Smooth muscle cell of the brain vasculature (primary cell): ENCODE data around the gene EEFSEC.

Experiments
- DNase-seq: peaks from one replicate; pipeline ENCODE4 v3.0.0-alpha.2; 2012; ENCODE audit warnings: low read depth, low spot score

EEFSEC gene

GRCh38 chr3:128334766-128335165 is 181.5 kb downstream of the EEFSEC start:
- DNase-seq, result no peak

DNA sequence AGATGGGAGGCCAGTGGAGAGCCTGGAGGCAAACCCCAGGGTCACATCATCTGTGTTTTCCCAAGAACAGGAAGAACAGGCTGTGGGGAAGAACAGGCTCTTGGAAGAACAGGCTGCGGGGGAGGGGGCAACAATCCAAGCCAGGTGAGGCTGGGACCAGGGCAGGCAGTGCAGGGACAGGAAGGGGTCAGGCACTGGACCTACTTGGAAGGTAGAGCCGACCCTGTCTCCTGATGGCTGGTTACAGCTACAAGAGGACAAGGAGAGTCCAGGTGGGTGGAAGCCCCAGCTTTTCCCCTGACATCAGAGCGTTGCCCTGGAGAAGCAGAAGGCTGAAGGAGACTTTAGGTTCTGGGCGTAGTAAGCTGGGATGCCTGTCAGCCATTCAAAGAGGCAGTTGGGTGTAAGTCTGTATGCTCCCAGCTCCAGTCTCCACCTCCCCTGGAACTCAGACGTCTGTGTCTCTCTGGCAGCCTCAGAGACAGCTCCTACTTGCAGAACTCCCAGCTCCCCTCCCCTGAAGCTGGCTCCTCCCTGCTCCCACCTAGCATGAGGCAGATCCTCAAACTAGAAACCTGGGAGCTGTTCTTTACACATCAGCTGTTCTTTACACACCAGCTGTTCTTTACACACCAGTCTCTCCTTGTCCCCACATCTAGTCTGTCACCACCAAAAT is 182.5 kb downstream of the EEFSEC start:
- DNase-seq, result no peak

DNA sequence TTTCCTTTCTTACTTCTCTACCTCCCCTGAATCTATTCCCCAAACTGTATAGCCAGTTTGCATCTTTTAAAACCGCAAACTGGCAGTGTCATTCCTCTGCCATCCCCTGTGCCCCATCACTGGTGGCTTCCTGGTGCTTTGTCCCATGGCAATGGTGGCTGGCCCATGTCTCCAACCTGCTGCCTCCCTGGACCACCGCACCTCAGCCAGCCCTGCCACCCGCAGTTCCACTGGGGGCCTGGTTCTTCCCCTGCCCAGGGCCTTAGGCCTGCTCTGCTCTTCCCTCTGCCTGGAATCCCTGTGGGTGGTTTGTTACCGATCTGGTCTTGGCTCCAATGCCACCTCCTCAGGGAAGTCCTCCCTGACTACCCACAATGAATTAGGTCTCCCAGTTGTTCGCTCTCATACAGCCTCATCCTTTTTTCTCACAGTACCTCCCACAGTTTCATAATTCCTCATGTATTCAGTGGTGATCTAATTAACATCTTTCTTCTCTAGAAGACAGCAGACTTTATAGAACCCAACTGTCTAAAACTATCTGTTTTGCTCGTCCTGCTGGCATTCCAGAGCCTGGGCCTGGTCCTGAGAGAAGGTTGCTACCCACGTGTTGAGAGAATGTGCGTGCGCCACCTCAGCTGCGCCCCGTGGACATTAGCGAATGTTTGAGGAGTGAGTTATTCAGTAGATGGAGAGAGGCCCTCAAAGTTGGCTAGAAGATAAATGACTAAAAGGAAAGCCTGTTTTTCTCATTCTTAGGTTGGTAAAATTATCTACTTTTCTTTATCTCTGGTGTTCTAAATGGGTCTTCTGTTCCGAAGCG is 183.3 kb downstream of the EEFSEC start:
- no peak for DNase-seq

GRCh38 chr3:128337305-128337704 is 184.0 kb downstream of the EEFSEC start:
- no peak for DNase-seq

DNA sequence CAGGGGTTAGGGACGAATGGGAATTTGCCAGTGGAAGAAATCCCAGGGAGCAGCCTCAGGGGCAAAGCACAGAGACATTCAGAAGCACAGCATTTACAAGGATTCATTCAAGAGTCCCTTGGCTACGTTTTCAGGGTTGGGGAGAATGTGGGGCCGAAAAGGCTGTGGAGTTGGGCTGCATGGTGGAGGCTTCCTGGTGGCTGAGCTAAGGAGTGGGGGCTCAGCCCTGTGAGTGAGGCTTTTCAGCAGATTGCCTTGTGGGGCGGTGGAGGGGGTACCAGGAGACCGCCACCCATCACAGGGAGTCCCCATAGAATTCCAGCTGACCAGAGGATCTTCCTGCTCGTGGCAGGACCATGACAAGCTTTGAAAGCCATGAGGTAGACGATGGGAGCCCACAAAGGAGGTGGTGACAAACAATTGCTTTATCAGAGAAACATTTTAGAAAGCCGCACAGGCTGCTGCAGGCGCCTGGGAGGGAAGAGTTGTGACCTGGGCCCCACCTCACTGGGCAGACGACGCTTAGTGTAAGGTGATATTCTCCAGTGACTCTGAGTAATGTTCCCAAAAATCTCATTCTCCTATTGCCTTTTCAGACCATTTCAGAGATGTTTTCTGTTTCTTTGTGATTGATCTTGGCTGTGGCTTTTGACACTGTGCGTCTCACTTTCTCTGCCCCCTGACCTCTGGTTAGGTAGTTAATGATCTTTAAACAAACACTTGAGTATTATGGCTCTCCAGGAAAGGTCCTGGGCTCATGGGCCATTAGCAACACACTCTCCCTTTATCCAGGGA is 185.5 kb downstream of the EEFSEC start:
- no peak for DNase-seq

- DNase-seq, result no peak
These were observed 186.3 kb downstream of the EEFSEC start for GRCh38 chr3:128339491-128340012.

DNA sequence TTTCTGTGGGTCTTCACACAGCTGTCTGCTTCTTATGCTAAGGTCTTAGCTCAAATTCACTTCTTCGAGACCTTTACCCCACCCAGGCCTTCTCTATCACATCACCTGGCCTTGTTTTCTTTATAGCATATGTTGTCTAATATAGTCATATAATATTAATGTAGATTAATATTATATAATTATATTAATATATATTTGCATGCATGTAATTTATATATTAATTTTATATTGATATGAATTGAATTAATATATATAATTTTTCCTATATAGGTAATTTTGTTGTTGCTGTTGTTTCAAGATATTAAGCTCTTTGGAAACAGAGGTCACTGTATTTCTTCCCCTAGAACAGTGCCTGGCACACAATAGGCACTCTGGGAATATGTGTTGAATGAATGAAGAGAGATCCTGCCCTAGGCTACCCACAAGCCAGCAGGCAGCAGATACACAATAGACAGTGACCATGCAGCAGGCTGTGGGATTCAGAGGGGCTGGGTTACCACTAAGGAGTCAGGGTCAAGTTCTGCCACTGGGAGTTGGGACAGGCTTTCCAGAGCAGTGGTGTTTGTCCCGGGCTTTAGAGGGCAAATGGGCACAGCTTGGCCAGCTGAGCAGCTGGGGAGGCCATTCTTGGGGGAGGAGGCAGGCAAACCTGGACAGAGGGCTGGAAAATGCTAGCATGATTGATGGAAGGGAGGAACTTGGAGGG is 187.1 kb downstream of the EEFSEC start:
- no peak for DNase-seq

- no peak for DNase-seq
These were observed 187.7 kb downstream of the EEFSEC start for GRCh38 chr3:128340904-128341555.

GRCh38 chr3:128341659-128342395 is 188.5 kb downstream of the EEFSEC start:
- no peak for DNase-seq

GRCh38 chr3:128342701-128343180 is 189.5 kb downstream of the EEFSEC start:
- DNase-seq, result no peak

GRCh38 chr3:128343287-128344051 is 190.2 kb downstream of the EEFSEC start:
- no peak for DNase-seq

DNA sequence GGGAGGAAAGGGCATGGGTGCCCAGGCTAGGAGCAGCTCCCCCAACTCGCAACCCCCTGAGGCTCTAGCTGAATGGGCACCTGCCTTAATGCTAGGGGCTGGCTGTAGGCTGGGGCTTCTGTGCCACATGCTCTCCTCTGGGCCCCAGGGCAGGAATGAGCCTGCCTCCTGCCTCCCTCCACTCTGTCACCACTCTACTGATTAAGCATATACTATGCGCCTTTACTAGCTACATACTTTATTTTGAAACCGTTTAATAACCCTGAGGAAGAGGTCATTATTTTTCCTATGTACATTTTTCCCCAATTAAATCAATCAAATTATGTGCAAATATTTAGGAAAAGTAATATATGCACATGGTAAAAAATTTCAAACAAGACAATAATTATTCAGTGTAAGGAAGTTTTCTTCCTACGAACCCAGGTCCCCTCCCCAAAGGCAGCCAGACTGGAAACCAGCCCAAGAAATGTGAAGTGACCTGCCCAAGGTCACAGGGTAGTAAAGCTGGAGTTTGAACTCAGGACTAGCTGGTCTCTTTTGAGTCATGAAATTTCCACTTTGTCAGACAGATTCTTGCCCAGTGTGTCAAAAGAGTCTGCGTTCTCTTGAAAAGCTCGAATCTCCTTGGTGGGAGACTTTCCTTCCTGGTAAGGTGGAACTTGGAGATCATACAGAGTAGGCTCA is 190.9 kb downstream of the EEFSEC start:
- DNase-seq, result no peak

DNA sequence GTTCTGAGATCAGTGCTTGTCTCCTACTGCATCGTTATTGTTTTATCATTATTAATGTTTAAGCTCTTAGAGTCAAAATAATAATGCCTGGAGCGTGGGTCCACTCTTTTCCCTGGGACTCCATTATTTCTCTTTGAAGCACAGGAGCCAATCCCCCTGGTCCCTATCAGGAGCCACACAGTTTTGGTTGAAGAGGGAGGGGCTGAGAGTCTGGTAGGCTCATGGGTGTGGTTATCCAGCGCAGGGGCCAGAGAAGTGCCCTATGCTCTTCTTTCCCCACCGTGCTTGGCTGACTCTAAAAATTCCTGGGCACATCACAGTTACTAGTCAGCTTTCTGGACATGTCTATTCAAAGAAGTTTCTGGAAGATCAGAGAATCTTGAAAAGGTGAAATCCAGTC is 191.9 kb downstream of the EEFSEC start:
- DNase-seq, result no peak

DNA sequence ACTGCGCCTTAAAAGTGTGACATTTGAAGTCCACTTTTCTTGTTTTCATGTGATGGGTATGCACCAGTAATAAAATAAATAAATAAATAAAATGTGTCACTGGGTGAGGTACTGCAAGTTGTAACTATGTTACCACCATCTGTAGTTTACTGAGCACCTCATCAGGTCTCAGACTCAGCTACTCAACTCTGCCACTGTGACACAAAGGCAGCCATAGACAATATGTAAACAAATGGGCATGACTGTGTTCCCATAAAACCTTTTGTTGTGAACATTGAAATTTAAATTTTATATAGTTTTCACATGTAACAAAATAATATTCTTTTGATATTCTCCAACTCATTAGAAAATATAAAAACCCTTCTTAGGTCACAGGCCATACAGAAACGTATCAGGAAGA is 193.3 kb downstream of the EEFSEC start:
- no peak for DNase-seq

DNA sequence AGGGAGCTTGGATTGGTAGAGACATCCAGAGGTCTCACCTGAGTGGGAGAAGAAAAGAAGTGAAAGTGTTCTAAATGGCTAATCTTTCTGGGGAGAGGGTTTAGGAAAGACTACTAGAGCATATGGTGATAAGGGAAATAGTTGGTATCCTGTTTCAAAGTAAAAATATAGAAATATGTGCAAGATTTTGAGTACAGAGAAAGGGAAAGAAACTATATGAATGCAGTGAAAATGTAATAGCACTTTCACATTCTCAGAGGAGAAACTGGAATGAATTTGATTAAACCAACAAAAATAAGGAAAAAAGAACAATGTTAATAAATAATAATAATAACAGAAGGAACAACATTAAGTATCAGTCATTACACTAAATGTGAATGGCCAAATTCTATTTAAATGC is 194.0 kb downstream of the EEFSEC start:
- DNase-seq, result no peak

- DNase-seq, result no peak
These were observed 194.8 kb downstream of the EEFSEC start for GRCh38 chr3:128348075-128348474.

DNA sequence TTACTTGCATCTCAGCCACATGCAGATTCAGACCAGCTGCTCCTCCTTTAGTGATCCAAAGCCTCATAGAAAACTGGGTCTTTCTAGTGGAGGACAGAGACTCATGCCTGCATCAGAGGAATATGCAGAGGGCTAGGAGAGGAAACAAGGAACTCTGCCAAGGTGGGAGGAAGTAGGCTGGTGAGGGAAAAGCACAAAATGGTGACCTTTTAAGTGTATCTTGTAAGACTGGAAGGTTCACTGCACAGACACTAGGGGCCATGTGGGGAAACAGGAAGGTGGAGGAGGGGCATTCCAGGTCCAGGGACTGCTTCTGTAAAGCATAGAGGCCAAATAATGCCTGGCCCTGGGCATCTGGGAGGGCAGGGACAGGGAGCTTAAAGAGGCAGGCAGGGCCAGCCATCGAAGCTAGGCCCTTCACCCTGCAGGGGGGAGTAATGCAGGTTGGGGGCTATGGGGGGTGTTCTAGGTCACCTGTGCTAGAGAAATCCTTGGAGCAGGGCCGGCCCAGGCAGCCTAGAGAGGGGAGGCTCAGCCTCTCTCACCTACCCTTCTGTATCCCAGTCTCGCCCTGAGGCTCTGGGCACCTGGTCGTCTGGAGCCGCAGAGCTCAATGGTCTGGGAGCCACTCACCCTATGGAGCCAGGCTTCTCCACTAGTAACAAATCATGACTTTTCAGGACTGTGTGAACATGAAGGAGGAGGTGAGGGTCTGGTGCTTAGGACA is 195.7 kb downstream of the EEFSEC start:
- DNase-seq, result no peak

- no peak for DNase-seq
These were observed 196.8 kb downstream of the EEFSEC start for GRCh38 chr3:128349963-128350599.
